Measurements from ENCODE around the gene THRB. TPM values are rescaled to one million over a fixed set of nuclear protein-coding genes. Genes with fewer than 3 reads are reported as not detected.

THRB gene
- total and polyA plus RNA-seq, 12 donors, result 3.8 to 32.8 (median 26.0) TPM

- Histone ChIP-seq H3K9me3 (no peaks in the 10 kb centered on the region), H3K36me3 (no peaks in the 10 kb centered on the region), H3K27me3 (no peaks in the 10 kb centered on the region), H3K27ac (no peak overlapping the region), H3K4me1 (peaks cover 0 to 22% (median 1%) of the 10 kb centered on the region in 9 donors), H3K4me3 (no peak overlapping the region)
- intact Hi-C loops (cut with DNase I), result loop anchor here in 7 of 10 donors (2.0 to 10.0 kb wide), 7 partner anchors 228 to 418 kb away; partner anchors contain the start of gene THRB (in 3 of the 7)
- 95 to 97% methylated on average over 1 of the region's 1 CpG for WGBS, 2 donors
- DNase-seq, result no peak
- TF ChIP-seq CTCF (IDR thresholded peaks at IDR 0.05), result no peak
- ATAC-seq, result no peak
Measured at GRCh38 chr3:24264011-24264410, 230.6 kb downstream of the THRB start.

GRCh38 chr3:24263069-24263668 is 231.5 kb downstream of the THRB start:
- Histone ChIP-seq H3K9me3 (no peaks in the 10 kb centered on the region), H3K27me3 (no peaks in the 10 kb centered on the region), H3K27ac (no peak overlapping the region), H3K4me1 (peaks cover 0 to 29% (median 10%) of the 10 kb centered on the region in 9 donors), H3K36me3 (no peaks in the 10 kb centered on the region), H3K4me3 (no peak overlapping the region)
- WGBS, 2 donors, result 51 to 66% methylated on average over 2 of the region's 2 CpGs
- TF ChIP-seq CTCF (IDR thresholded peaks at IDR 0.05), result no peak
- intact Hi-C loops (cut with DNase I), result loop anchor here in 6 of 10 donors (1.0 to 10.0 kb wide), 7 partner anchors 229 to 419 kb away; partner anchors contain the start of gene THRB (in 3 of the 6)
- ATAC-seq (no peak), DNase-seq (no peak)

- Histone ChIP-seq H3K27ac (no peak overlapping the region), H3K9me3 (no peaks in the 10 kb centered on the region), H3K36me3 (no peaks in the 10 kb centered on the region), H3K4me1 (peaks cover 0 to 29% (median 12%) of the 10 kb centered on the region in 9 donors), H3K27me3 (no peaks in the 10 kb centered on the region), H3K4me3 (no peak overlapping the region)
- ATAC-seq (no peak), DNase-seq (no peak)
- intact Hi-C loops (cut with DNase I), result loop anchor here in 6 of 10 donors (5.0 to 10.0 kb wide), 6 partner anchors 231 to 421 kb away; partner anchors contain the start of gene THRB (in 3 of the 6)
- no peak for TF ChIP-seq CTCF (IDR thresholded peaks at IDR 0.05)
Measured at GRCh38 chr3:24261521-24261920, 233.1 kb downstream of the THRB start.

- Histone ChIP-seq H3K27me3 (no peaks in the 10 kb centered on the region), H3K27ac (no peak overlapping the region), H3K4me1 (peaks cover 0 to 29% (median 12%) of the 10 kb centered on the region in 9 donors), H3K9me3 (no peaks in the 10 kb centered on the region), H3K36me3 (no peaks in the 10 kb centered on the region), H3K4me3 (no peak overlapping the region)
- WGBS, 2 donors, result 42 to 51% methylated on average over 2 of the region's 2 CpGs
- DNase-seq, result no peak
- ATAC-seq, result peak in 5 of 8 donors; percentile 54 to 78 (median 60)
- intact Hi-C loops (cut with DNase I), result loop anchor here in 6 of 10 donors (5.0 to 10.0 kb wide), 6 partner anchors 232 to 422 kb away; partner anchors contain the start of gene THRB (in 3 of the 6)
- TF ChIP-seq CTCF (IDR thresholded peaks at IDR 0.05), result no peak
Measured at GRCh38 chr3:24259901-24260512, 234.6 kb downstream of the THRB start.
